Stimulated activated CD8-positive, alpha-beta memory T cell treated with anti-CD3 and anti-CD28 coated beads, Interleukin-15, amount 100 ng/mL, for 48 hours (primary cell): ENCODE measurements around the gene PPCDC.

Source experiments
- DNase-seq, 2 donors: peaks; one replicate each; pipeline ENCODE4 v3.0.0-alpha.2; 2020; ENCODE audit warnings: low read depth in 2 of 2

The PPCDC gene

DNA sequence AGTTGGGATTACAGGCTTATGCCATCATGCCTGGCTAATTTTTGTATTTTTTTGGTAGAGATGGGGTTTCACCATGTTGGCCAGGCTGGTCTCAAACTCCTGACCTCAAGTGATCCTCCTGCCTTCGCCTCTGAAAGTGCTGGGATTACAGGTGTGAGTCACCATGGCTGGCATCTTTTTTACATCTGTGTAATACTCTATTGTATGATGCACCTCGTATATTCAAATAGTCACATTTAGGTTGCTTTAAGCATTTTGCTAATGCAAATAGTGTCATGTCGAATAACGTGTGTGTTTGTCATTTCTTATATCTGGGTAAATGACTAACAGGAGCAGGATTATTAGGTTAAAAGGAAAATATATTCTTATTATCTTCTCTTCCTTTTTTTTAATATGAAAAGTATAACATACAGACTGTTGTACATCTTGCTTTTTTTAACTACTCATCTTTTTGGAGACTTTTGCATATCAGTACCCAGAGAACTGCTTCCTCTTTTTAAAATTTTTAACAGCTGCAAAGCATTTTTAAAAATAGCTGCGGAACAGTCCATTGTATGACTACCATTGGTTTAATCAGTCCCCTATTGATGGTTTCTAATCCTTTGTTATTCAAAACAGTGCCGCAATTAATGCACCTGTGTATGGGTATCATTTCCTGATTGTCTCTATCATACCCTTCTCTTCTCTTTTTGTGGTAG, 14.6 kb upstream of the PPCDC start:
- no peak for DNase-seq

DNA sequence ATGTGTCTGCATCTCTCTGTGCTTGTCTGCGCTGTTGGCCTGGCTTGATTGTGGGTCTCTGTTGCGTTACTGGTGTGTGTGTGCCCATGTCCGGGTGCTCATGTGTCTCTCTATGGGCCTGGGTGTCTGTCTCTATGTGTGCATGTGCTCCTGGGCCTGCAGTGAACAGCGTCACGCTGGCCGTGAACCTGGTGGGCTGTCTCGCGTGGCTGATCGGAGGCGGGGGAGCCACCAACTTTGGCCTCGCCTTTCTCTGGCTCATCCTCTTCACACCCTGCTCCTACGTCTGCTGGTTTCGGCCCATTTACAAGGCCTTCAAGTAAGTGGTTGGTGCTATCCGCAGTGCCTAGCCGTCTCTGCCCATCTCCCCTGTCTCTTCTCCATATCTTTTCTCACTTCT, 7.0 kb upstream of the PPCDC start:
- no peak for DNase-seq

GRCh38 chr15:75019916-75020315, 3.5 kb upstream of the PPCDC start:
- no peak for DNase-seq

DNA sequence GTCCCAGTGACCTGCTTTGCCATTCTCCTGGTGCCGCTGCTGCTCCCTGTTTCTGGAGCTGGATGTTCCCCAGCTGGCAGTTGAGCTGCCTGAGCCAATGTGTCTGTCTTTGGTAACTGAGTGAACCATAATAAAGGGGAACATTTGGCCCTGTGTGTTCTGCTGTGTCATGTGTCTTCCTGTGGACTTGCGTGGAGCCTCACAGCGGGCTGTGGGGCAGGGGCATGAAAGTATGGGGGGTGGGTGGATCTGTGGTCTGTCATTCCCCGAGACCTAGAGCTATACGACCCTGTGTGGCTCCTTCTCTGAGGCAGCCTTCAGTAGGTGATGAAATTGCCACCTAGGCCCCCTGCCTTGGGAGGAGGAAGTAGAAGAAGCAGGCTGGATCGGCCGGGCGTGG, 2.0 kb upstream of the PPCDC start:
- no peak for DNase-seq

GRCh38 chr15:75022783-75023180, 608 bp upstream of the PPCDC start:
- DNase-seq, result no peak

GRCh38 chr15:75023872-75024636, 664 bp downstream of the PPCDC start:
- DNase-seq, result no peak

GRCh38 chr15:75025107-75025506, 1.7 kb downstream of the PPCDC start:
- DNase-seq, result no peak

- no peak for DNase-seq
These were observed 2.3 kb downstream of the PPCDC start for GRCh38 chr15:75025548-75026260.

DNA sequence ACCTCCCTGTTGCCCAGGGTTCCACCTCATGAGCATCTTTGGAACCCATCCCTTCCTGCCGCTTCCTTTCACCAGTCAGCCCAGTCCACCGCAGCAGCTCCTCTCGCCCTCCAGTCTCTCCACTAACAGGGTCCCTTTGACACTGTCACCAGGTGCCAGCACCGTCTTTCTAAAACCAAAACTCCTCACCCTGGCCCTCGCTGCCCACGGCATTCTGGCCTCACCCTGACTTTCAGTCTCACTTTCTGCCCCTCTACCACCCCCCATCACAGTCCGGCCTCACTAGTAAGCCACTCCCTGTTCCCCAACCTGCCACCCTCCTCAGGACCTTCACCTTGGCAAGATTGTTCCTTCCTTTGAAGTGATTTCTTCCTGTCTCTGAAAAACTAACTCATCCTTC, 4.2 kb downstream of the PPCDC start:
- no peak for DNase-seq

GRCh38 chr15:75028991-75029377, 5.6 kb downstream of the PPCDC start:
- DNase-seq, result no peak

DNA sequence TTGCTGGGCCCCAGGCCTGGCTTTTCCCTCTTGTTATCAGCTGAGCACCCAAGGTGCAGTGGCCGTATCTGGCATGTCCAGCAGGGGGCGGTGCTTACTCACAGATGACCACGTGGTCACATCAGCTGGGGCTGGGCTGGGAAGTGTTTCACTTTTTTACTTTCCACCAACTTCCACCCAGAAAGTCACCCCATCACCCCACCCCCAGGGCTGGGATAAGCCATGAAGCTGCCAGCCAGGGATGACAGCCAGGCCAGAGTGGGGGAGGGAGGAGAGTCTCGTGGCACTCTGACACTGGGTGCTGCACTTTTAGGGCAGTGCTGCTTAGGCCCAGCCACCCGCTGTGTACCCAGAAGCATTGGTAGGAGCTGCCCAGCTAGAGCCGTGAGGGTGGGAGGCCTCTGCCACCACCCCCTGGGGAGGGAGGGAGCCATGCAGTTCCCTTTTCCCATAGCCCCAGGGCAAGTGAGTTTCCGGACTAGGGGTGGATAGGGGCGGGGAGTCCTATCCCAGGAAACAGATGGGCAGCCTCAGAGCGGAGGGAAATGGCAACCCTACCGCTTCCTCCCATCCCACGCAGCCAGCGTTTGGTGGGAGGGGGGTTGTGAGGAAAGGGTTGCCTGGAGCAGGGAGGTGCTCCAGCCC, 6.1 kb downstream of the PPCDC start:
- peak; percentile 70 to 72 for DNase-seq

- no peak for DNase-seq
These were observed 6.6 kb downstream of the PPCDC start for GRCh38 chr15:75030023-75030413.

DNA sequence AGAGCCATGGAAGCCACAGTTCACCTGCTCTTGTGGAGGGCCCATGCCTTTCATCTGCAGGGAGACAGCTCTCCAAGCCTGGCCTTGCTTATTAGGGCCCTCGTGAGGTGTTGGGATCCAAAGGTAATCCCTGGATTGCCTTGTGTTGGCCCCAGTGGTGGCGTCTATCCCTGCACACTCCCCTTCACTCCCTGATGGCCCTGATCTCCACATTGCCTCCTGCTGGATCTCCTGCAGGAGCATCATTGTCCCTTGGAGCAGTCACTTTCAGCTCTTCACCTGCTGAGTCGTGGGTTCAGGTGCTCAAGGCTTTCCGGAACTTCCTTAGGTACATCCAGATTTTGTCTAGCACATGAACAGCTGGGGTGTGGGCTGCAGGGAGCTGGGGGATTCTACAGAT, 7.0 kb downstream of the PPCDC start:
- no peak for DNase-seq

GRCh38 chr15:75031848-75032247, 8.5 kb downstream of the PPCDC start:
- DNase-seq, result no peak

- DNase-seq, result no peak
These were observed 9.0 kb downstream of the PPCDC start for GRCh38 chr15:75032395-75032794.

- DNase-seq, result no peak
These were observed 10.4 kb downstream of the PPCDC start for GRCh38 chr15:75033809-75034208.

DNA sequence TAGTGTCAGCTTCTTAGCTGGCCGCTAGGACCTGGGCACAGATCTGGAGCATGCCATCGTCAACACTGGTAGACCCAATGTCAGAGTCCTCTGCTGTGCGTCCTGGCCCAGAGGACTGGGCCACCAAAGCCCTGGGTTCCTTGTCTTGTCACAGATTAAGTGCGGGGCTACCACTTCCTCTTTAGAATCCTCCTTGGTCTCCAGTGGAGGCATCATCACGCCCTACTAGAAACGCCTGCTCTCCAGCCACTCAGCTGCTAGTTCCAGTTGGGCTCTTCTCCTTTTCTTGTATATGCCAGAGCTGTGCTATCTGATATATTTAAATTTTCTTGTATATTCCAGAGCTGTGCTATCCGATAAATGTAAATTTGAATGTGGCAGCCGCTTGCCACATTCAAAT, 11.2 kb downstream of the PPCDC start:
- DNase-seq, result no peak

DNA sequence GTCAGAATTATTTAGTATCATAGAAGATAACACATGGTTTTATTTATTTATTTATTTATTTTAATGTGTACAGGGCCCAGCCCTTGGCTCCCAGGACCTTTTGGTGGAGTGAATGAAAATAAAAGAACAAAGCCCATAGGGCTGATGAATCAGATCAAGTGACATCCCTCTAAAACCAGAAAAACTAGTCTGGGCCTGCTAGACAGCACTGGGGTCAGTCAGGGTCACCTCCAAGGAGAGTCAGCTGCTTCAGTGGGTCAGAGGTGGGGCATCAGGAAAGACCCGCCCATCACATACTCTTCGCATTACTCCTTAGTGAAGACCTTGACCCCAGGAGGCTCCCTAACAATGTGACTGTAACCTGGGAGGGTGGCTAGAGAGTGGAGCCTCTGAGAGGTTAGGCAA, 12.8 kb downstream of the PPCDC start:
- no peak for DNase-seq

DNA sequence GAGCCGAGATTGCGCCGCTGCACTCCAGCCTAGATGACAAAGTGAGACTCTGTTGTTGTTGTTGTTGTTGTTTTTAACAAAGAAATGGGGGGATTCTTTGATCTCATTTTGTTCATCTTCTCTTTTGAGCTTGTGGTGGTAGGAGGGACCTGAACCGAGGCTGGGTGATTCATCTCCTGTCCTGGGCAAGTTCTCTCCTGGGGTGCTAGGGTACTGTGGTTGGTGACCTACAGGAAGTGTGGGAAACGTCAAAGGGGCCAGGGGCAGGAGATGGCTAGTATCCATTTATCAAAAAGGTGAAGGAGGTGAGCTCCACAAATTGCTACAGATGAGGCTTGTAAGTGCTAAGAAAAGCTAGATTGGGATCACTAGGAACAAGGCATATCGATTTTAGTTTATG, 14.3 kb downstream of the PPCDC start:
- no peak for DNase-seq

- DNase-seq, result no peak
These were observed 14.8 kb downstream of the PPCDC start for GRCh38 chr15:75038231-75038630.

DNA sequence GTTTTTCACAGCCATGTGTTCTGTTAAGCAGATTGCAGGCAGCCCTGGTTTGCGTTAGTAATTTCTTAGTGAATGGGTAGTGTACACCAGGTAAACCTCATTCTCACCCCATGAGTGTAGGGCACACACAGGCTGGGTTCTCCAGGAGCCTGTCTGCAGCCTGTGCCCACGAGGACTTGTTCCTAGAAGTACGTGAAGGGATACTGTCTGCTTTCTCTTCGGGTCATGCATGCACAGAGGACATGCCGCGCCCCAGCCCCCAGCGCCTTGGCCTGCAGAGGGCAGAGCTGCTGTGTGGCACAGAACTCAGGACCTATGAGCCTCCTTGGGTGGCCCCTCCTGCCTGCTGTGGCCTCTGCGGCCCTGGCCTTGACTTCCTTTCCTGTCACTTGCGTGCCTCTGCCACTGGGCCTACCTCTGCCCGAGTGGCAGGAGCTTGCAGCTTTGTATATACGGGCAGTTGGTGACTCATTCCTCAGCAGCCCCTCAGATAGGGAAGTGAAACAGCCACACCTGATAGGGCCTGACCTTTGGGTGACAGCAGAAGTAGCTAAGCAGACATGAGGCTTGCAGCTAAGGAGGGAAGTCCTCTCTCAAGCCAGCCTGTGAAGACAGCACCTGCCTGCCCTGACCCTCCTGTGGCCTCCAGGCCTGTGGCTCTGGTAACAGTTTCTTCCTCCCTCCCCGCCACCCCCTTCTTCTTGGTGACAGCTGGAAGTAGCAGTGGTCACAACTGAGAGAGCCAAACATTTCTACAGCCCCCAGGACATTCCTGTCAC, 19.5 kb downstream of the PPCDC start:
- peak; percentile 63 to 75 for DNase-seq
